Breast epithelium (tissue), 3 donors: ENCODE data around the gene CD2BP2.

ENCODE experiments used
- CTCF ChIP-seq, 3 donors: fragments of 450-650 bp; IDR thresholded peaks; one replicate each; pipeline ENCODE4 v1.5.1; 2016 to 2017; ENCODE audit warnings: antibody characterized with exemption in 3 of 3, mild to moderate bottlenecking in 3 of 3, moderate library complexity in 3 of 3
- POLR2A ChIP-seq: fragments of 450-650 bp; IDR thresholded peaks from one replicate; pipeline ENCODE4 v1.6.1; 2016; ENCODE audit warnings: antibody characterized with exemption, mild to moderate bottlenecking, moderate library complexity

DNA sequence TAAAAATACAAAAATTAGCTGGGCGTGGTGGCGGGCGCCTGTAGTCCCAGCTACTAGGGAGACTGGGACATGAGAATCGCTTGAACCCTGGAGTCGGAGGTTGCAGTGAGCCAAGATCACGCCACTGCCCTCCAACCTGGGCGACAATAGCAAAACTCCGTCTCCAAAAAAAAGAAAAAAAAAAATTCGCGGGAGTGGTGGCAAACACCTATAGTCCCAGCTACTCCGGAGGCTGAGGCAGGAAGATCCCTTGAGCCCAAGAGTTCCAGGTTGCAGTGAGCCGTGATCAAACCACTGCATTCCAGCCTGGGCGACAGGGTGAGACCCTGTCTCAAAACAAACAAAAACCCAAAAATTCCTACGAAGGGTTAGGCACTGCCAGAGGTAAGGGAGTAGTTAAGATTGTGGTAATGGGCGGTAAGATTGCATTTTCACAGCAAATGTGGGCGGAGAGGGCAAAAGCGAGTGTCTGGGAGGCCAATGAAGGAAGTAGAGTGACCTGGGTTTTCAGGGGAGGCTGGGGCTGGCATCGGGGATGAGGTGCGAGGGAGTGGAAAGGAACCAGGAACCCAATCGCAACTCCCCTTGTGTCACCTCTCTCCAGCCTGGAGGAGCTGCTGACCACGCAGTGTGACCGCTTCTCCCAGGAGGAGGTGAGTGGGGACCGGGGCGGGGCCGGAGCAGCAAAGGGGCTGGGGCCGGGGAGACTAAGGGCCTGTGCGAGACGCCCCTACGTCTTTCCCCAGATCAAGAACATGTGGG lies 22.1 kb upstream of the CD2BP2 start:
- TF ChIP-seq POLR2A (no peak), CTCF (IDR thresholded peaks at IDR 0.05) (no peak)
